ENCODE data around the gene NELL2.

GRCh38 chr12:44837114-44837755 is 38.9 kb downstream of the NELL2 start:
- no peak for TF ChIP-seq POLR2AphosphoS5 (IDR thresholded peaks at IDR 0.05; ENCODE audit: low read depth)
- no peak for TF ChIP-seq CTCF (IDR thresholded peaks at IDR 0.05; ENCODE audit: insufficient read depth, low read length)
- TF ChIP-seq SPI1 (IDR thresholded peaks at IDR 0.05; ENCODE audit: borderline replicate concordance, low read depth), result no peak
